HepG2 (cell line): Measurements from ENCODE around the gene PNP. TPM values are rescaled to one million over a fixed set of nuclear protein-coding genes. Genes with fewer than 3 reads are reported as not detected.
A peak's percentile ranks its signal among the peaks of the same experiment; 100 is the strongest.

Experiments
- ARNT2 ChIP-seq: sonication (generic); formaldehyde crosslinking; IDR thresholded peaks from 2 replicates; pipeline ENCODE4 v1.8.0; 2022; ENCODE audit warnings: mild to moderate bottlenecking, low read depth, missing genetic modification reagents, moderate library complexity
- BRD4 ChIP-seq: sonication (generic); formaldehyde crosslinking; IDR thresholded peaks from 2 replicates; pipeline ENCODE4 v1.4.0; 2020; ENCODE audit warnings: missing genetic modification reagents
- CCAR2 ChIP-seq: fragments of 200-400 bp; formaldehyde crosslinking; optimal IDR thresholded peaks from 2 replicates; pipeline ENCODE3; 2018; ENCODE audit warnings: low read depth, mild to moderate bottlenecking, low read length, moderate library complexity
- GABPB1 ChIP-seq: IDR thresholded peaks from 2 replicates; pipeline ENCODE4 v1.6.1; 2016; ENCODE audit warnings: mild to moderate bottlenecking, missing genetic modification reagents, moderate library complexity, missing compliant biosample characterization
- GZF1 ChIP-seq: sonication (generic); formaldehyde crosslinking; IDR thresholded peaks from 2 replicates; pipeline ENCODE4 v1.5.1; 2020; ENCODE audit warnings: mild to moderate bottlenecking, missing genetic modification reagents
- KLF13 ChIP-seq: sonication (generic); formaldehyde crosslinking; IDR thresholded peaks from 2 replicates; pipeline ENCODE4 v1.4.0; 2020; ENCODE audit warnings: mild to moderate bottlenecking, missing genetic modification reagents
- MED13 ChIP-seq: sonication (generic); formaldehyde crosslinking; IDR thresholded peaks from 2 replicates; pipeline ENCODE4 v1.5.0; 2020; ENCODE audit warnings: missing genetic modification reagents
- MIER2 ChIP-seq: IDR thresholded peaks from 2 replicates; pipeline ENCODE4 v1.6.1; 2016; ENCODE audit warnings: missing biosample characterization, missing genetic modification reagents
- MXD4 ChIP-seq: IDR thresholded peaks from 2 replicates; pipeline ENCODE4 v1.6.1; 2016; ENCODE audit warnings: mild to moderate bottlenecking, missing biosample characterization, missing genetic modification reagents
- POLR2G ChIP-seq: fragments of 200-400 bp; formaldehyde crosslinking; IDR thresholded peaks from 2 replicates; pipeline ENCODE4 v1.6.1; 2018; ENCODE audit warnings: mild to moderate bottlenecking, low read depth, low read length, moderate library complexity
- RORA ChIP-seq: sonication (generic); formaldehyde crosslinking; IDR thresholded peaks from 2 replicates; pipeline ENCODE4 v1.5.0; 2020; ENCODE audit warnings: mild to moderate bottlenecking, missing genetic modification reagents, moderate library complexity
- SRY ChIP-seq: sonication (generic); formaldehyde crosslinking; IDR thresholded peaks from 2 replicates; pipeline ENCODE4 v1.8.0; 2022; ENCODE audit warnings: mild to moderate bottlenecking, missing genetic modification reagents
- TCF7 ChIP-seq: sonication (generic); IDR thresholded peaks from 2 replicates; pipeline ENCODE4 v1.6.1; 2016; ENCODE audit warnings: antibody characterized with exemption, low read depth
- TMF1 ChIP-seq: sonication (generic); formaldehyde crosslinking; IDR thresholded peaks from 2 replicates; pipeline ENCODE4 v1.8.1; 2022; ENCODE audit warnings: low read depth, missing genetic modification reagents
- TOPORS ChIP-seq: sonication (generic); formaldehyde crosslinking; IDR thresholded peaks from 2 replicates; pipeline ENCODE4 v1.8.0; 2023; ENCODE audit warnings: mild to moderate bottlenecking, missing genetic modification reagents
- ZFP36L2 ChIP-seq: sonication (generic); formaldehyde crosslinking; IDR thresholded peaks from 2 replicates; pipeline ENCODE4 v1.4.0; 2020; ENCODE audit warnings: missing genetic modification reagents
- ZNF20 ChIP-seq: sonication (generic); formaldehyde crosslinking; IDR thresholded peaks from 2 replicates; pipeline ENCODE4 v1.4.0; 2020; ENCODE audit warnings: mild to moderate bottlenecking, moderate library complexity, missing genetic modification reagents
- ZNF207 ChIP-seq: fragments of 450-650 bp; IDR thresholded peaks from 2 replicates; pipeline ENCODE4 v1.6.1; 2016; ENCODE audit warnings: antibody characterized with exemption, borderline replicate concordance
- ZNF260 ChIP-seq: sonication (generic); formaldehyde crosslinking; IDR thresholded peaks from 2 replicates; pipeline ENCODE4 v1.4.0; 2020; ENCODE audit warnings: missing genetic modification reagents, low read depth, mild to moderate bottlenecking, borderline replicate concordance
- ZNF570 ChIP-seq: sonication (generic); formaldehyde crosslinking; IDR thresholded peaks from 2 replicates; pipeline ENCODE4 v1.4.0; 2020; ENCODE audit warnings: mild to moderate bottlenecking, missing genetic modification reagents, borderline replicate concordance
- polyA plus RNA-seq, 8 experiments: library from polyadenylated mRNA; depleted of rRNA in 3 of 8; stranded (reverse) in 7 of 8; unstranded in 1 of 8; fragments of >200 nt; fragmentation: Illumina TruSeq in 4 of 8; extraction: Trizol in 4 of 8; gene quantifications; 2 replicates each; pipeline versions ENCODE4 v1.2.1 to v1.2.3, GENCODE V29; 2011 to 2016; ENCODE audit warnings: low read depth in 4 of 8, missing spikeins in 1 of 8, mixed read lengths in 1 of 8; ENCODE audit not compliant: insufficient read depth in 1 of 8
- total RNA-seq, 5 experiments: library from RNA; depleted of rRNA; stranded (reverse); fragments of >200 nt; fragmentation: Illumina TruSeq; extraction: Trizol; gene quantifications; 2 replicates each; pipeline ENCODE4 v1.2.3, GENCODE V29; 2016; ENCODE audit warnings: low read depth in 1 of 5
- TF ChIP-seq, protein P1 (sequence below): sonication (generic); formaldehyde crosslinking; IDR thresholded peaks from 2 replicates; pipeline ENCODE4 v1.4.0; 2020; ENCODE audit warnings: missing genetic modification reagents, low read depth, mild to moderate bottlenecking, borderline replicate concordance
- TF ChIP-seq, protein P2 (sequence below): sonication (generic); formaldehyde crosslinking; IDR thresholded peaks from 2 replicates; pipeline ENCODE4 v1.5.0; 2020; ENCODE audit warnings: missing genetic modification reagents, mild to moderate bottlenecking, borderline replicate concordance
- TF ChIP-seq, protein P3 (sequence below): sonication (generic); formaldehyde crosslinking; IDR thresholded peaks from 2 replicates; pipeline ENCODE4 v1.4.0; 2020; ENCODE audit warnings: mild to moderate bottlenecking, missing genetic modification reagents, borderline replicate concordance
- TF ChIP-seq, protein P4 (sequence below): sonication (generic); formaldehyde crosslinking; IDR thresholded peaks from 2 replicates; pipeline ENCODE4 v1.4.0; 2020; ENCODE audit warnings: missing genetic modification reagents

PNP gene
- total and polyA plus RNA-seq, 2 of the 13 experiments (the other 11 are each of a cell fraction or from before 2014, with no cell fraction given): 45.4 to 74.8 TPM

DNA sequence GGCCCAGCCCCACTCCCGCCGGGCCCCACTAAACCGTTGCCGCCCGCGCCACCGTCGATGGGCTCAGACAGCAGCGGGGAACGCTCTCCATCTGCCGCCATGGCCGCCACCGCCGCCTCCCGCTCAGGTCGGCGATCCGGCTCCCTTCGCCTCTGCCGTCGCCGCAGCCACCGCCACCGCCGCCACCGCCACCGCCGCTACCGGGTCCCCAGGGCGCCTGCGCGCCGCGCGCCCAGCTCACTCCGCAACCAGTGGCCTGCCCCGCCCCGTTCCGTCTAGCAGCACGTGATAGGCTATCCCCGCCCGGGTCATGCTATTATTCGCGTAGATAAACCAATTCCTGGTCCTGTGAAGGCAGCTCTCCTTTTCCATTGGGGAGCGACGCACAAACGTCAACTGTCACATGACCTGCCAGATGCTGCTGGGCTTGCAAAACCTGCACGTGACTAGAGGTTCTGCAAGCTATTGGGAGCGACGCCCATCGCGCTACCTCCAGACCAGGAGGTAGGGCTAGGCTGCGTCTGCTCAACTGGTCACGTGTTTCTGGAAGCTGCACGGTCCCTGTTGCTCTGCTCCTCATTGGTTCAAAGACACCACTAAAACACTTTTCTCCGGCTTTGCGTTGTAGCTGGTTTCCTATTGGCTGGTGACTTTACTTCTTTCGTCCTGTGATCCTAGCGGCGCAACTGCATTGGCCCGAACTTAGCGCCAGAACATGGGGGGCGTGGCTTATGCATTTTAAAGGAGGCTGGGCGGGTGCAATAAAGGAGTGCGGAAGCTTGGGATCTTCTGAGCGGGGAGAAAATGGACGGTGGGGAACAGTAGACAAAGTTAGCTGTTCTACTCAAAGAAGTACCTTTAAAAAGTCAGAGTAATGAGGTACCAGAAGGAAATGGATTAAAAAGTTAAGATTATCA lies 7.7 kb upstream of the PNP start, which contains the start of gene PIP4P1 (continued):
- TF ChIP-seq, protein P1, sequence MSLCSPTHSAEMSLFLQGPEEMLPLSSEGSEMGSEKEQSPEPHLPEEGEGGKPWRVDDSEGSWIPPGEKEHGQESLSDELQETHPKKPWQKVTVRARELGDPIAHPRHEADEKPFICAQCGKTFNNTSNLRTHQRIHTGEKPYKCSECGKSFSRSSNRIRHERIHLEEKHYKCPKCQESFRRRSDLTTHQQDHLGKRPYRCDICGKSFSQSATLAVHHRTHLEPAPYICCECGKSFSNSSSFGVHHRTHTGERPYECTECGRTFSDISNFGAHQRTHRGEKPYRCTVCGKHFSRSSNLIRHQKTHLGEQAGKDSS (CRISPR knock-in tag): no peak
- TF ChIP-seq ZNF207 (peak; percentile 96; the same call in 1 of the 2 replicates), MXD4 (CRISPR knock-in tag) (peak; percentile 97), GZF1 (CRISPR knock-in tag) (peak; percentile 46; the same call in 1 of the 2 replicates), TCF7 (no peak), POLR2G (peak; percentile 86), ARNT2 (CRISPR knock-in tag) (peak; percentile 96), MED13 (CRISPR knock-in tag) (peak; percentile 12; the same call in 1 of the 2 replicates), TMF1 (CRISPR knock-in tag) (no peak), BRD4 (CRISPR knock-in tag) (peak; percentile 20; the same call in 1 of the 2 replicates), ZNF570 (CRISPR knock-in tag) (peak; percentile 67; the same call in 1 of the 2 replicates), GABPB1 (peak; percentile 79), MIER2 (CRISPR knock-in tag) (peak; percentile 73; the same call in 1 of the 2 replicates), TOPORS (peak; percentile 81; the same call in 1 of the 2 replicates), ZNF260 (CRISPR knock-in tag) (no peak), ZNF20 (CRISPR knock-in tag) (no peak), SRY (peak; percentile 89; the same call in 1 of the 2 replicates), RORA (no peak), KLF13 (no peak), CCAR2 (no peak), ZFP36L2 (no peak; the same call in 1 of the 2 replicates)
- TF ChIP-seq, protein P2, sequence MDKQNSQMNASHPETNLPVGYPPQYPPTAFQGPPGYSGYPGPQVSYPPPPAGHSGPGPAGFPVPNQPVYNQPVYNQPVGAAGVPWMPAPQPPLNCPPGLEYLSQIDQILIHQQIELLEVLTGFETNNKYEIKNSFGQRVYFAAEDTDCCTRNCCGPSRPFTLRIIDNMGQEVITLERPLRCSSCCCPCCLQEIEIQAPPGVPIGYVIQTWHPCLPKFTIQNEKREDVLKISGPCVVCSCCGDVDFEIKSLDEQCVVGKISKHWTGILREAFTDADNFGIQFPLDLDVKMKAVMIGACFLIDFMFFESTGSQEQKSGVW (CRISPR knock-in tag): no peak
- TF ChIP-seq, protein P3, sequence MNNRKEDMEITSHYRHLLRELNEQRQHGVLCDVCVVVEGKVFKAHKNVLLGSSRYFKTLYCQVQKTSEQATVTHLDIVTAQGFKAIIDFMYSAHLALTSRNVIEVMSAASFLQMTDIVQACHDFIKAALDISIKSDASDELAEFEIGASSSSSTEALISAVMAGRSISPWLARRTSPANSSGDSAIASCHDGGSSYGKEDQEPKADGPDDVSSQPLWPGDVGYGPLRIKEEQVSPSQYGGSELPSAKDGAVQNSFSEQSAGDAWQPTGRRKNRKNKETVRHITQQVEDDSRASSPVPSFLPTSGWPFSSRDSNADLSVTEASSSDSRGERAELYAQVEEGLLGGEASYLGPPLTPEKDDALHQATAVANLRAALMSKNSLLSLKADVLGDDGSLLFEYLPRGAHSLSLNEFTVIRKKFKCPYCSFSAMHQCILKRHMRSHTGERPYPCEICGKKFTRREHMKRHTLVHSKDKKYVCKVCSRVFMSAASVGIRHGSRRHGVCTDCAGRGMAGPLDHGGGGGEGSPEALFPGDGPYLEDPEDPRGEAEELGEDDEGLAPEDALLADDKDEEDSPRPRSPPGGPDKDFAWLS (CRISPR knock-in tag): no peak
- TF ChIP-seq, protein P4, sequence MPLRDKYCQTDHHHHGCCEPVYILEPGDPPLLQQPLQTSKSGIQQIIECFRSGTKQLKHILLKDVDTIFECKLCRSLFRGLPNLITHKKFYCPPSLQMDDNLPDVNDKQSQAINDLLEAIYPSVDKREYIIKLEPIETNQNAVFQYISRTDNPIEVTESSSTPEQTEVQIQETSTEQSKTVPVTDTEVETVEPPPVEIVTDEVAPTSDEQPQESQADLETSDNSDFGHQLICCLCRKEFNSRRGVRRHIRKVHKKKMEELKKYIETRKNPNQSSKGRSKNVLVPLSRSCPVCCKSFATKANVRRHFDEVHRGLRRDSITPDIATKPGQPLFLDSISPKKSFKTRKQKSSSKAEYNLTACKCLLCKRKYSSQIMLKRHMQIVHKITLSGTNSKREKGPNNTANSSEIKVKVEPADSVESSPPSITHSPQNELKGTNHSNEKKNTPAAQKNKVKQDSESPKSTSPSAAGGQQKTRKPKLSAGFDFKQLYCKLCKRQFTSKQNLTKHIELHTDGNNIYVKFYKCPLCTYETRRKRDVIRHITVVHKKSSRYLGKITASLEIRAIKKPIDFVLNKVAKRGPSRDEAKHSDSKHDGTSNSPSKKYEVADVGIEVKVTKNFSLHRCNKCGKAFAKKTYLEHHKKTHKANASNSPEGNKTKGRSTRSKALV (CRISPR knock-in tag): 0 out of 2 replicates have a peak, but pooled peaks have one; percentile 49
